Neural cell (in vitro differentiated cells): ENCODE data around the gene ATP8B2. TPM values are rescaled to one million over a fixed set of nuclear protein-coding genes. Genes with fewer than 3 reads are reported as not detected.
A peak's percentile ranks its signal among the peaks of the same experiment; 100 is the strongest.

Experiments
- H2AFZ ChIP-seq: fragments of 200-600, 300-800 bp; sonication (generic), shearing (Covaris generic); 2 replicates; pipeline ENCODE4 v1.6.0; 2014; ENCODE audit warnings: low read depth, mild to moderate bottlenecking, antibody characterized with exemption, low read length, moderate library complexity
- H3F3A ChIP-seq: fragments of 200-600 bp; shearing (Covaris generic); 2 replicates; pipeline ENCODE4 v1.6.1; 2016; ENCODE audit warnings: mild to moderate bottlenecking, moderate library complexity, mixed read lengths, antibody characterized with exemption, low read length; ENCODE audit not compliant: insufficient read depth, poor library complexity, severe bottlenecking
- H3K27ac ChIP-seq: fragments of 200-600, 300-800 bp; sonication (generic), shearing (Covaris generic); 2 replicates; pipeline ENCODE4 v1.5.1; 2014; ENCODE audit warnings: mild to moderate bottlenecking, low read length, moderate library complexity
- H3K27me3 ChIP-seq: fragments of 300-800, 200-600 bp; sonication (generic), shearing (Covaris generic); 2 replicates; pipeline ENCODE4 v1.6.0; 2014; ENCODE audit warnings: mild to moderate bottlenecking, low read depth, low read length, moderate library complexity; ENCODE audit not compliant: insufficient read depth
- H3K36me3 ChIP-seq: fragments of 300-800, 200-600 bp; sonication (generic), shearing (Covaris generic); 2 replicates; pipeline ENCODE4 v1.5.1; 2014; ENCODE audit warnings: mild to moderate bottlenecking, antibody characterized with exemption, low read length, moderate library complexity; ENCODE audit not compliant: insufficient read depth
- H3K4me2 ChIP-seq: fragments of 300-800, 200-600 bp; sonication (generic), shearing (Covaris generic); 2 replicates; pipeline ENCODE4 v1.6.0; 2014; ENCODE audit warnings: mild to moderate bottlenecking, low read length
- H3K4me3 ChIP-seq: fragments of 300-800, 200-600 bp; sonication (generic), shearing (Covaris generic); 2 replicates; pipeline ENCODE4 v1.5.1; 2014; ENCODE audit warnings: mild to moderate bottlenecking, low read length, moderate library complexity
- H3K79me2 ChIP-seq: fragments of 200-600 bp; shearing (Covaris generic); replicated peaks from 2 replicates; pipeline ENCODE4 v1.6.0; 2014; ENCODE audit warnings: mild to moderate bottlenecking, low read length, moderate library complexity; ENCODE audit not compliant: insufficient read depth
- H3K9ac ChIP-seq: fragments of 300-800, 200-600 bp; sonication (generic), shearing (Covaris generic); 2 replicates; pipeline ENCODE4 v1.6.1; 2016; ENCODE audit warnings: mild to moderate bottlenecking, low read length, mixed read lengths
- H3K9me2 ChIP-seq: fragments of 200-600 bp; shearing (Covaris generic); 2 replicates; pipeline ENCODE4 v1.6.1; 2016; ENCODE audit warnings: mild to moderate bottlenecking, low read length, mixed read lengths; ENCODE audit not compliant: insufficient read depth
- H3K9me3 ChIP-seq: fragments of 200-600, 300-800 bp; sonication (generic), shearing (Covaris generic); 2 replicates; pipeline ENCODE4 v1.6.1; 2016; ENCODE audit warnings: mild to moderate bottlenecking, mixed run types, low read length, moderate library complexity, mixed read lengths
- H4K20me1 ChIP-seq: fragments of 200-600 bp; shearing (Covaris generic); 2 replicates; pipeline ENCODE4 v1.6.1; 2016; ENCODE audit warnings: mild to moderate bottlenecking, mixed run types; ENCODE audit not compliant: insufficient read depth
- CTCF ChIP-seq: fragments of 450-650 bp; IDR thresholded peaks from 2 replicates; pipeline ENCODE4 v1.5.1; 2014; ENCODE audit warnings: antibody characterized with exemption, mild to moderate bottlenecking, moderate library complexity; ENCODE audit not compliant: poor library complexity, severe bottlenecking
- EP300 ChIP-seq: fragments of 450-650 bp; conservative IDR thresholded peaks from 2 replicates; pipeline ENCODE4 v1.6.1; 2014; ENCODE audit warnings: antibody characterized with exemption, mild to moderate bottlenecking, moderate library complexity; ENCODE audit not compliant: poor library complexity, severe bottlenecking
- EZH2 ChIP-seq: fragments of 200-600, 300-800 bp; shearing (Covaris generic), sonication (generic); IDR thresholded peaks from 2 replicates; pipeline ENCODE4 v1.6.1; 2014; ENCODE audit warnings: antibody characterized with exemption, low read length, borderline replicate concordance, mild to moderate bottlenecking; ENCODE audit not compliant: insufficient read depth, poor library complexity, severe bottlenecking
- MXI1 ChIP-seq: fragments of 450-650 bp; conservative IDR thresholded peaks from 2 replicates; pipeline ENCODE4 v1.6.1; 2014; ENCODE audit warnings: antibody characterized with exemption, mild to moderate bottlenecking; ENCODE audit not compliant: poor library complexity, severe bottlenecking
- POLR2AphosphoS5 ChIP-seq: IDR thresholded peaks from 2 replicates; pipeline ENCODE4 v1.6.1; 2012
- RAD21 ChIP-seq: fragments of 450-650 bp; conservative IDR thresholded peaks from 2 replicates; pipeline ENCODE4 v1.6.1; 2014; ENCODE audit warnings: antibody characterized with exemption, mild to moderate bottlenecking, moderate library complexity
- REST ChIP-seq: IDR thresholded peaks from 2 replicates; pipeline ENCODE4 v1.6.1; 2012; ENCODE audit warnings: borderline replicate concordance
- SMC3 ChIP-seq: fragments of 450-650 bp; conservative IDR thresholded peaks from 2 replicates; pipeline ENCODE4 v1.6.1; 2014; ENCODE audit warnings: antibody characterized with exemption, mild to moderate bottlenecking, moderate library complexity; ENCODE audit not compliant: poor library complexity
- TAF1 ChIP-seq: IDR thresholded peaks from 2 replicates; pipeline ENCODE4 v1.6.1; 2012; ENCODE audit warnings: low read depth
- polyA plus RNA-seq: library from polyadenylated mRNA; depleted of rRNA; stranded (reverse); fragments of >200 nt; gene quantifications from 2 replicates; pipeline ENCODE4 v1.2.3, GENCODE V29; 2014

ATP8B2 gene
- polyA plus RNA-seq, 1 donor from 2014 or later, result 71.3 TPM

DNA sequence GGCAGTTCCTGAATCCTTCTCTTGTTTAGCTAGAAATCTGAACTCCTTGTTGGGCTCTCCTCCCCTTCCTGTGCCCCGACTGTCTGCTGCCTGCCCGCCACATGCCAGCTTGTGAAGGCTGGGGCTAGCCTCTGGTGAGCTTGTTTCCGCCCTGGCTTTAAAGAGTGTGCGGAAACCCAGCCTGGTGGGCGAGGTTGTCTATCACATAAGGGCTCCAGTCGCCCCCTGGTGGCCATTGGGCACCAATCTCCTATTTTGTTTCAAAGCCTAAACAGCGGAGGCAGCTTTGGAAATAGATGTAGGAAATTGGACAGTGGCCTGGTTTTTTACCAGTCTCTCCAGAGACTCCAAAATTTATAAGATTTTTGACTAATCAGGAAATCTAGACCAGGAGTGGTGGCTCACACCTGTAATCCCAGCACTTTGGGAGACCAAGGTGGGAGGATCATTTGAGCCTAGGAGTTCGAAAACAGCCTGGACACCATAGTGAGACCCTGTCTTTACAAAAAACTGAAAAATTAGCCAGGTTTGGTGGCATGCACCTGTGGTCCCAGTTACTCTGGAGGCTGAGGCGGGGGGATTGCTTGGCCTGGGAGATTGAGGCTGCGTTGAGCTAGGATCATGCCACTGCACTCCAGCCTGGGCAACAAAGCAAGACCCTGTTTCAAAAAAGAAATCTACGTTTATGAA is 9.8 kb downstream of the ATP8B2 start:
- Histone ChIP-seq H3F3A (no peaks in the 10 kb centered on the region), H4K20me1 (no peaks in the 10 kb centered on the region), H3K9me2 (no peaks in the 10 kb centered on the region), H3K9ac (no peak overlapping the region), H3K9me3 (no peaks in the 10 kb centered on the region), H2AFZ (no peak overlapping the region), H3K4me3 (no peak overlapping the region), H3K79me2 (peaks cover 4% of the 10 kb centered on the region), H3K27me3 (no peaks in the 10 kb centered on the region), H3K36me3 (peaks cover 8% of the 10 kb centered on the region), H3K4me2 (no peak overlapping the region), H3K27ac (no peak overlapping the region)
- TF ChIP-seq POLR2AphosphoS5 (no peak), RAD21 (peak; percentile 72), TAF1 (no peak), EP300 (no peak), MXI1 (no peak), SMC3 (peak; percentile 77), CTCF (peak; percentile 82), EZH2 (no peak)

DNA sequence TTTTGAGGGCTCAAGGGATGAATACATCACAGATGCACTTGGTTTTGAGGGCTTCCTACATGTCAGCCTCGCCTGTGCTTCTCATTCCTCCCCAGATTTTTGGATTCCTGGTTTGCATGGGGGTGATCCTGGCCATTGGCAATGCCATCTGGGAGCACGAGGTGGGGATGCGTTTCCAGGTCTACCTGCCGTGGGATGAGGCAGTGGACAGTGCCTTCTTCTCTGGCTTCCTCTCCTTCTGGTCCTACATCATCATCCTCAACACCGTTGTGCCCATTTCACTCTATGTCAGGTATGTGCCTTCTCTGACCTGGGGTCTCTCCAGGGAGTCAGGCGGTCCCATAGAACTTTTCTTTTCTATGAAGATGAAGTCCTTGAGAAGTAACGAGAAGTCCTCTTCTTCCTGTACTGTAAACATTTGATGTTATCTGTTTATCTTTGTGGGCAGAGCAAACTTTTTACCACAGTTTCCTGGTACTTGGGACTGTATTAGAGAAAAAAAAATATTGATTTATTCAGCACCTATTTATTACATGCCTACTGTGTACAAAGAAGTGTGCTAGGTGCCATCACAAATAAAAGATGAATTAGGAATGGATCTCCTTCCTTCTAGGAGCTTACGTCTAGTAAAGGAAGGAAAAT is 12.0 kb downstream of the ATP8B2 start:
- no peaks in the 10 kb centered on the region for H3K27me3 ChIP-seq
- H3F3A ChIP-seq, result no peaks in the 10 kb centered on the region
- H3K9me3 ChIP-seq, result no peaks in the 10 kb centered on the region
- no peak overlapping the region for H3K9ac ChIP-seq
- H4K20me1 ChIP-seq, result no peaks in the 10 kb centered on the region
- no peaks in the 10 kb centered on the region for H3K79me2 ChIP-seq
- H3K9me2 ChIP-seq, result no peaks in the 10 kb centered on the region
- no peak overlapping the region for H2AFZ ChIP-seq
- peaks cover 3% of the 10 kb centered on the region for H3K36me3 ChIP-seq
- TF ChIP-seq MXI1 (no peak), CTCF (no peak), REST (no peak), SMC3 (no peak), POLR2AphosphoS5 (no peak), EZH2 (no peak), EP300 (no peak)
- H3K27ac ChIP-seq, result no peak overlapping the region
- no peak overlapping the region for H3K4me3 ChIP-seq
- no peak overlapping the region for H3K4me2 ChIP-seq
